ENCODE results near the gene GPR148. TPM values are rescaled to one million over a fixed set of nuclear protein-coding genes. Genes with fewer than 3 reads are reported as not detected.

Gene GPR148
- total RNA-seq, 1 donor from 2014 or later: not detected

GRCh38 chr2:130744287-130745117, 15.6 kb downstream of the GPR148 start:
- Histone ChIP-seq H3K27me3 (no peaks in the 10 kb centered on the region), H3K36me3 (no peaks in the 10 kb centered on the region), H3K9me3 (no peaks in the 10 kb centered on the region), H3K4me1 (no peaks in the 10 kb centered on the region), H3K4me3 (no peak overlapping the region), H3K27ac (no peak overlapping the region)
- no peak for TF ChIP-seq CTCF (IDR thresholded peaks at IDR 0.05)
- DNase-seq (ENCODE audit: low spot score in 2 of 2): no peak
- intact Hi-C loops (cut with DNase I): no loop called here

- no peak overlapping the region for H3K27ac ChIP-seq
- no peak for DNase-seq (ENCODE audit: low spot score in 2 of 2)
- TF ChIP-seq CTCF (IDR thresholded peaks at IDR 0.05): no peak
- no peaks in the 10 kb centered on the region for H3K27me3 ChIP-seq
- no peaks in the 10 kb centered on the region for H3K9me3 ChIP-seq
- no peaks in the 10 kb centered on the region for H3K36me3 ChIP-seq
- H3K4me3 ChIP-seq: no peak overlapping the region
- no peaks in the 10 kb centered on the region for H3K4me1 ChIP-seq
- intact Hi-C loops (cut with DNase I): no loop called here
Observed at GRCh38 chr2:130749078-130749477, 20.2 kb downstream of the GPR148 start.

- no peak for DNase-seq (ENCODE audit: low spot score in 2 of 2)
- H3K27ac ChIP-seq: no peak overlapping the region
- H3K4me1 ChIP-seq: no peaks in the 10 kb centered on the region
- no peak overlapping the region for H3K4me3 ChIP-seq
- no peaks in the 10 kb centered on the region for H3K9me3 ChIP-seq
- intact Hi-C loops (cut with DNase I): no loop called here
- no peak for TF ChIP-seq CTCF (IDR thresholded peaks at IDR 0.05)
- no peaks in the 10 kb centered on the region for H3K36me3 ChIP-seq
- H3K27me3 ChIP-seq: no peaks in the 10 kb centered on the region
Observed at GRCh38 chr2:130749641-130750040, 20.8 kb downstream of the GPR148 start.

GRCh38 chr2:130754811-130755210, 25.9 kb downstream of the GPR148 start:
- no peaks in the 10 kb centered on the region for H3K4me1 ChIP-seq
- TF ChIP-seq CTCF (IDR thresholded peaks at IDR 0.05): no peak
- no peak overlapping the region for H3K27ac ChIP-seq
- no peaks in the 10 kb centered on the region for H3K9me3 ChIP-seq
- no peak overlapping the region for H3K4me3 ChIP-seq
- H3K36me3 ChIP-seq: no peaks in the 10 kb centered on the region
- no peak for DNase-seq (ENCODE audit: low spot score in 2 of 2)
- intact Hi-C loops (cut with DNase I): no loop called here
- peaks cover 11% of the 10 kb centered on the region for H3K27me3 ChIP-seq

GRCh38 chr2:130755256-130756052, 26.6 kb downstream of the GPR148 start, which contains the start of gene AMER3:
Gene AMER3 (plus strand): TSS chr2:130755540. CDS start chr2:130762073, 6,533 bp downstream.
- peaks cover 11% of the 10 kb centered on the region for H3K27me3 ChIP-seq
- TF ChIP-seq CTCF (IDR thresholded peaks at IDR 0.05): no peak
- no peaks in the 10 kb centered on the region for H3K9me3 ChIP-seq
- intact Hi-C loops (cut with DNase I): no loop called here
- H3K4me3 ChIP-seq: peak within 1 kb of the TSS in 1 of 2 donors; percentile 16
- H3K4me1 ChIP-seq: no peaks in the 10 kb centered on the region
- H3K36me3 ChIP-seq: no peaks in the 10 kb centered on the region
- no peak within 1 kb of the TSS for H3K27ac ChIP-seq
- DNase-seq (ENCODE audit: low spot score in 2 of 2): no peak

Data from ascending aorta (tissue), 2 donors.